CD4-positive, alpha-beta memory T cell (primary cell): ENCODE data around the gene HMGB3. TPM values are rescaled to one million over a fixed set of nuclear protein-coding genes. Genes with fewer than 3 reads are reported as not detected.

Source experiments
- polyA plus RNA-seq, 2 donors: library from polyadenylated mRNA; unstranded; fragments of 300-500 nt; fragmentation: Illumina TruSeq; gene quantifications; one replicate each; pipeline ENCODE4 v1.2.3, GENCODE V29; 2021
- total RNA-seq, 2 experiments: library from RNA; stranded (reverse); gene quantifications; one replicate each; pipeline ENCODE4 v1.2.3, GENCODE V29; 2021

HMGB3 gene
- total and polyA plus RNA-seq, 4 experiments from 2014 or later: 0.67 to 1.9 (median 1.5) TPM

Other genes starting within 250 kb of the HMGB3 start
- 10 to 100 TPM; 15.5 to 17.3 TPM for gene CD99L2, start 84.7 kb upstream of the HMGB3 start, total RNA-seq
- gene CD99L2, start 84.7 kb upstream of the HMGB3 start, polyA plus RNA-seq: 10 to 100 TPM in 1 of 2 donors, 1 to 10 TPM in 1; 10.0 to 13.5 TPM
- gene GPR50, start 193.2 kb downstream of the HMGB3 start, total RNA-seq: not detected
- gene GPR50, start 193.2 kb downstream of the HMGB3 start, polyA plus RNA-seq: not detected